DMS153 treated with DMSO at 0.1 percent for 48 hours (cell line): Measurements from ENCODE around the gene ZNF615.
"Not testable (repeated sequence)": the region's sequence is repeated elsewhere in the genome, so short reads cannot be mapped to it uniquely, and the experiment has no call there.

ENCODE experiments used
- DNase-seq: peaks from one replicate; lab custom pipeline; 2025; ENCODE audit not compliant: unreplicated experiment; lab: John Stamatoyannopoulos, UW

Gene ZNF615

DNA sequence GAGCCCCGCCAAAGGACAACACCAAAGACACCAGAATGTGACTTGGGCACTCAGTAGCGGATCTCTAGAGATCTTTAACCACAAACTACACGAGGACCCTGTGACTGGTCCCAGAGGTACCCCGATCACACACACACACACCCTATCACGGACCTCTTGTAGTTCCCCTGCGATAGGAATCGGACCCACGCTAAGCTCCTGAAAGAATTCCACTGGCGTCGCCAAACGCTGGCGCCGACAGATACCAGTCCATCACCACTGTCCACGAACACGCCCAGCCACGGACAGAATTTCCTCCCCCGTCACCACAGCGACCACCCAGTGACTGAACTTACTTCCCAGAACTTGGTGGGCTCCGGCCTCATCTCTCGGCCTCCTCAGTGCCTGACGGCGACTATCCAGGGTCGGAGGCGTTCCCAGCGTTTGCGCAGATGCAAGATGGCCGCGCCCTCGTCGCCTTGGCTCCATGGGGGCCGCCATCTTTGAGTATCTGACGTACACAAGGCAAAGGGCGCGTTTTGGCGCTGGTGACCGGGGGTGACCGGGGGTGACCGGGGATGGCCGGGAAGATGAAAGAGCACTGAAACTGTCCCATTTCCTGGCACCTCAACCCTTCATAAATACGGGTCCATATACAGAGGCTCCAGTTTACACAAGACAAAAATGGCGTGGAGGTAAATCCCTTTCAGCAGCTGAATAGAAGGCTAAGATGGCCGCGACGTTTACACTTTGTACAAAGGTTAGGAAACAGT is at the start of gene ZNF615:
Gene ZNF615 (minus strand): TSS at position 406 of the 752 bp plus-strand sequence. CDS start 4,500 bp downstream, outside the sequence.
- DNase-seq: peak; percentile 55

DNA sequence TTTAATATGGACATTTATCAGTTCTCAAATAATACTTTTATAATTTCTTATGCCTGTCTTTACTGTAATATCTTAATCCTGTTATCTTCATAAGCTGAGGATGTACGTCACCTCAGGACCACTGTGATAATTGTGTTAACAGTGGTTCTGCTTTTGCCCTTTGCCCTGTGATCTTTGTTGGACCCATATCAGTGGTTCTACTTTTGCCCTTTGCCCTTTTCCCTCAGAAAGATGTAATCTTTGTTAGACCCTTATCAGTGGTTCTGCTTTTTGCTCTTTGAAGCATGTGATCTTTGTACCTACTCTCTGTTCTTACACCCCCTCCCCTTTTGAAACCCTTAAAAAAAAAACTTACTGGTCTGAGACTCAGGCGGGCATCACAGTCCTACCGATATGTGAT is 48.5 kb upstream of the ZNF615 start:
- DNase-seq: not testable (repeated sequence)

DNA sequence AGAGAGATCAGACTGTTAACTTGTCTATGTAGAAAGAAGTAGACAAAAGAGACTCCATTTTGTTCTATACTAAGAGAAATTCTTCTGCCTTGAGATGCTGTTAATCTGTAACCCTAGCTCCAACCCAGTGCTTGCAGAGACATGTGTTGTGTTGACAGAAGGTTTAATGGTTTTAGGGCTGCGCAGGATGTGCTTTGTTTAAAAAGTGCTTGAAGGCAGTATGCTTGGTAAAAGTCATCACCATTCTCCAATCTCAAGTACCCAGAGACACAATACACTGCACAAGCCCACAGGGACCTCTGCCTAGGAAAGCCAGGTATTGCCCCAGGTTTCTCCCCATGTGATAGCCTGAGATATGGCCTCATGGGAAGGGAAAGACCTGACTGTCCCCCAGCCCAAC is 43.7 kb upstream of the ZNF615 start:
- peak; percentile 33 for DNase-seq

DNA sequence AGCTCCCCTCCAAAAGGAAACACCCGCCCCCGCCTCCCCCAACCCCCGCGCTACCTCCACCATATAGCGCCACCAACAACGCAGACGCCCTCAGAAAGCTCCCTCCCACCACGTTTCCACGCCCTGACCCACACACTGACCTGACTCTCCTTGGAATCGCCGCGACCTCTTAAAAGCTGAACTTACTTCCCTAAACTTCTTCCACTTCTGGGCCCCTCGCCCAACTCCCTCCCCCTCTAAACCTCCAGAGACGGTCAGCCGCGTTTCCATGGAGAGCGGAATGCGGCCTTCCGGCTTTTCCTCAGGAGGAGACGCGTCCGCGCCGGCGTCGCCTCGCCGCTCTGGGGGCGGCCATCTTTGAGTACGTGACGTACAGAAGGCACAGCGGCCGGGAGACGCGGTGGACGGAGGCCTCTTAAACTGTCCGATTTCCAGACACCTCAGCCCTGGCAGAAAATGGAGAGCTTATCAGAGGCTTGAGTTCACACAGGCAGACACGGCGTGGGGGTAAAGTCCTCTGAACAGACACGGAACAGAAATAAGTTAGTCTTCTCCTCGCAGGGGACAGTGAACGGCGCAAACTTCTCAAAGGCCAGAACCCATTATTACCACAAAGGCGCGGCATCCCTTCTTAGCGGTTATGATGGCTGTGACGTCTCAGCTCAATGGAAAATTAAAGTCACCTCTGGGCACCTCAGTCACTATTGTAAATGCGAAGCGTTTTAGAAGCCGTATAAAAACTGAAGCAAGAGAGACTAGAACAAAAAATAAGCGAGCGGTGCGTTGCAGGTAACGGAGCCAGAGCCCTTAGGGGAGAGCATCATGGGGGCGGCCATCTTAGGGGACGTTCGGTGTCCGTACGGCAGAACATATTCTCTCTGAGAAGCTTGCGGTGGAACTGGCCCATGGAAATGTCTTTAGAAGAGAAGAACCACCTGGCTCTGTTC is 40.8 kb upstream of the ZNF615 start, which contains the start of gene ZNF432:
Gene ZNF432 (minus strand): TSS at position 284 of the 947 bp plus-strand sequence. CDS start 1,970 bp downstream, outside the sequence.
- peak; percentile 95 for DNase-seq

DNA sequence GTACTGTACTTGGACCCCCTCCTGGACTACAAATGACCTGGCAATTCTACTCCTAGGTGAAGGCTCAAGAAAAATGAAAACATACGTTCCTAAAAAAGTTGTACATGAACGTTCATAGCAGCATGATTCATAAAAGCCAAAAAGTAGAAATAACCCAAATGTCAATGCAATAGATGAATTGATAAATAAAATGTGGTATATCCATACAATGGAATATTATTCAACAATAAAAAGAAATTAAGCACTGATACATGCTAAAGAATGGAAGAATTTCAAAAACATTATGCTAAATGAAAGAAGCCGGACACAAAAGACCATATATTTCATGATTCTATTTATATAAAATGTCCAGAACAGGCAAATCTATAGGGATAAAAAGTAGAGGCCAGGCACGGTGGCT is 31.2 kb upstream of the ZNF615 start:
- DNase-seq: no peak

DNA sequence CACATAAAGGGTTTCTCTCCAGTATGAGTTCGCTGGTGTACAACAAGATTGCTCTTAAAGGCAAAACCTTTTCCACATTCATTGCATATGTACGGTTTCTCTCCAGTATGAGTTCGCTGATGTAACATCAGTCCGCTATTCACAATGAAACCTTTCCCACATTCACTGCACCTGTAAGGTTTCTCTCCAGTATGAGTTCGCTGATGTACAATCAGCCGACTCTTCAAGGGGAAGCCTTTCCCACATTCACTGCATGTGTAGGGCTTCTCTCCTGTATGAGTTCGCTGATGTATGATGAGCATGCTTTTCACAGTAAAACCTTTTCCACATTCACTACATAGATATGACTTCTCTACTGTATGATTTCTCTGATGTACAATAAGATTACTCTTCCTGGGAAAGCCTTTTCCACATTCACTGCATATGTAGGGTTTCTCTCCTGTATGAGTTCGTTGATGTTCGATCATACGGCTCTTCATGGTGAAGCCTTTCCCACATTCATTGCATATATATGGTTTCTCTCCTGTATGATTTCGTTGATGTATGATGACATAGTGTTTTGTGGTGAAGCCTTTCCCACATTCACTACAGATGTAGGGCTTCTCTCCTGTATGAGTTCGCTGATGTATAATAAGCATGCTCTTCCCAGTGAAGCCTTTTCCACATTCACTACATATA is 26.2 kb upstream of the ZNF615 start:
- DNase-seq: no peak

DNA sequence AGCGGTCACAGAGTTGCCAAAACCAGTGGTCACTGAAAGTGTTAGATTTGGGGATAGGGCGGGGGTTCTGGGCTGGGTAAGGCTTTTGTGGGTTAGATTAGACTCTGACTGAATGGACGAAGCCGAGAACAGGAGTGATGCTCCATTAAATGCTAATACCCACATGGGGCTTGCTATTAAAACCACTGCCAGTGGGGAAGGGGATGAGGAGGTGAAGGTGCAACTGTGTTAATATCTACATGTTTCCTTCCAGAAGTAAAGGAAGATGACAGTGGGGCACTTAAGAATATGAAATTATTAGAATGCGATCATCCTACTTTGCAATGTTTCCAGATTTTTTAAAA is 20.7 kb upstream of the ZNF615 start:
- DNase-seq: no peak

DNA sequence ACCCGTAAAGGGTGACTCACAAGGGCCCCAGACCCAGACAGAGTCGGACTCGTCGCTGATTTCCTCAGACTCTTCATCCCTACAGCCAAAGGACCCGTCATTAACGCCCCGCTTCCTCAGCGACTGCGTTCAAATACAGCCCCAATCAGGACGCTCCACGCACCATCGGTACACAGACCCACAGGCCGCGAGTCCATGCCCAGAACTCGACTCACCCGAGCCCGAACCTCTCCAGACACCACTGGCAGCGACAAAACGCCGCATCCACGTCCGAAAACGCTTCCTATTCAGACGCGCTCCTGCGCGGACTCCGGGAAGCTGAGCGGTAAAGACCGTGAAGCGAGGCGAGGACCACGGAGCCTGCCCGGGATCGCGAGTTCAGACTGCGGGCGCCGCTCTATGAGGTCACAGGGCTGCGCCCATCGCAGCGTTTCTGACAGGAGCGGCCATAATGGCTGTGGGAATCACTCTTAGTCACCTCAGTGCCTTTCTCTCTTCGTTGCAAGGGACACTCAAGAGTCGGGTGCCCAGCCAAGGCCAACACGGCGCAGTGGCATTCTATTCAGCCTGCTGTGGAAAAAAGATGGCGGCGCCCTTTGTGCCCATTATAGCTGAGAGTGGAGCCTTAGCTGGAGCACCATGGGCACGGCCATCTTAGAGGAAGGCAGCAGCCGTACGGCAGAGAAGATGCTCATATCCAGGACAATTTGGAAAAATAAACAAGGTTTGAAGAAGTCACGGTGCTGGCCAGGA is 20.2 kb upstream of the ZNF615 start, which contains the start of gene ZNF614:
Gene ZNF614 (minus strand): TSS at position 353 of the 753 bp plus-strand sequence. CDS start 2,634 bp downstream, outside the sequence.
- DNase-seq: peak; percentile 87

DNA sequence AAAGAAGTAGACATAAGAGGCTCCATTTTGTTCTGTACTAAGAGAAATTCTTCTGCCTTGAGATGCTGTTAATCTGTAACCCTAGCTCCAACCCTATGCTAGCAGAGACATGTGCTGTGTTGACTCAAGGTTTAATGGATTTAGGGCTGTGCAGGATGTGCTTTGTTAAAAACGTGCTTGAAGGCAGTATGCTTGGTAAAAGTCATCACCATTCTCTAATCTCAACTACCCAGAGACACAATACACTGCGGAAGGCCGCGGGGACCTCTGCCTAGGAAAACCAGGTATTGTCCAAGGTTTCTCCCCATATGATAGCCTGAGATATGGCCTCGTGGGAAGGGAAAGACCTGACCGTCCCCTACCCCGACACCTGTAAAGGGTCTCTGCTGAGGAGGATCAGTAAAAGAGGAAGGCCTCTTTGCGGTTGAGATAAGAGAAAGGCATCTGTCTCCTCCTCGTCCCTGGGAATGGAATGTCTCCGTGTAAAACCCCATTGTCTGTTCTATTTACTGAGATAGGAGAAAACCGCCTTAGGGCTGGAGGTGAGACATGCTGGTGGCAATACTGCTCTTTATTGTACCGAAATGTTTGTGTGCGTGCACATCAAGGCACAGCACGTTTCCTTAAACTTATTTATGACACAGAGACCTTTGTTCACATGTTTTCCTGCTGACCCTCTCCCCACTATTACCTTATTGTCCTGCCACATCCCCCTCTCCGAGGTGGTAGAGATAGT is 18.4 kb upstream of the ZNF615 start:
- not testable (repeated sequence) for DNase-seq

DNA sequence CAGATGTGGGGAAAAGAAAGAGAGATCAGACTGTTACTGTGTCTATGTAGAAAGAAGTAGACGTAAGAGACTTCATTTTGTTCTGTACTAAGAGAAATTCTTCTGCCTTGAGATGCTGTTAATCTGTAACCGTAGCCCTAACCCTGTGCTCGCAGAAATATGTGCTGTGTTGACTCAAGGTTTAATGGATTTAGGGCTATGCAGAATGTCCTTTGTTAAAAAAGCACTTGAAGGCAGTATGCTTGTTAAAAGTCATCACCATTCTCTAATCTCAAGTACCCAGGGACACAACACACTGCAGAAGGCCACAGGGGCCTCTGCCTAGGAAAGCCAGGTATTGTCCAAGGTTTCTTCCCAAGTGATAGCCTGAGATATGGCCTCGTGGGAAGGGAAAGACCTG is 16.5 kb upstream of the ZNF615 start:
- DNase-seq: not testable (repeated sequence)

DNA sequence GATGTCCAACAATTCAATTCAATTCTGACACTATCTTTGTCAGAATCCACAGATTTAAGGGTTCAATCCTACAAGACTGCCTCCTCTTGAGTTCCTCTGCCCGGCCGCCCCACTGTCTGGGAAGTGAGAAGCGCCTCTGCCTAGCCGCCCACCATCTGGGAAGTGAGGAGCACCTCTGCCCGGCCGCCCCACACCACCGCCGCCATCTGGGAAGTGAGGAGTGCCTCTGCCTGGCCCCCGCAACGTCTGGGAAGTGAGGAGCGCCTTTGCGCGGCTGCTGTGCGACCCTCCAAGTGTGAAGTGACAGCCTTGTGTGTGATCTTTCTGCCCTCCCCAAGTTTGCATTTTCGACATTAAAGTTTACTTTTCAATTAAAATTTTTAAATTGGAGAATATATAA is 14.2 kb upstream of the ZNF615 start:
- no peak for DNase-seq

DNA sequence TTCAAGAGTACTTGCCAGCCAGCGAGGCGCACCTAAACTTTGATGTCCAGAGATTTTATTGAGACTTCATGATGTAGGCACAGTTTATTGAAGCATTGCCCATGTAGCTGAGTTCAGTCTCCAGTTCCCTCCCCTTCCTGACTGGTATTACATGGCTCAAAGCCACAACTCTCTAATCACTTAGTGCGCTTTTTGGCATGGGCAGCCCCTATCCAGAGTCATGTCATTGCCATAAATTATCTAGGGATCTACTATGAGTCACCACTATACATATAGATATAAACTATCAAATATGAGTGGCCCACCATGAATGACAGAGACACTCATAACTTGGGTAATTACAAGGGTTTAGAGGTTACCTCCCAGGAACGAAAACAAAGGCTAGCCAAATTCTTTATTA is 12.5 kb upstream of the ZNF615 start:
- no peak for DNase-seq

DNA sequence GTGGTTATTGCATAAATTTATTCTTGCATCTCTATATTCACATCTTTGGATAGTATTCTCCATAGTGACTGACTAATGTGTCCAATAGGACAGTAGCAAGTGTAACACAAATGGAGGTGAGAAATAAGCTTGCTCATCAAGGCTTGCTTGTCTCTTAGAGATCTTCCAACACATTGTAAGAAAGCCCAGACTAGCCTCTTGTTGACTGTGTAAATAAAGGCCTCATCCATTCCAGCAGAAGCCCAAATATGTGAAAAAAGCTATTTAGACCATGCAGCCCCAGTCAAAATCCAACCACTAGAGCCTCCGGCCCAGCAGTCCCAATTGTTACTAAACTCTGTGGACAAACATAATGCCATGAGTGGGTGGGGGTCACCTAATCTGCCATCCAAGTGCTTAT is 2.7 kb upstream of the ZNF615 start:
- DNase-seq: no peak

DNA sequence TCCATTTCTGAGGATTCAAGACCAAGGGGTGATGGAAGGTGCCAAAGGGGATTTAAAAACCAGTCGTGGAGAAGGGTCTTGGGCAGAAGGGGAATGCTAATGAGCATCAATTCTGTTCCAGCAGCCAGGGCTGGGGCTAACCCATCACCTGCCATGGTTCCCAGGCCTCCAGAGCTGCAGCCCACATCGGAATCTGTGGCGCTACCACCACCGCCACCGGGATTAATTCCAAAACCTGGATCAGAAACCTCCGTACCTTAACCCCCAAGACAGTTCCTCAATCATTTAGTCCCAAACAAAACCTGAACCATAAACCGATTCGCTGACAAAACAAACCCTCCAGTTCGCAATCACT is 583 bp downstream of the ZNF615 start:
- no peak for DNase-seq

DNA sequence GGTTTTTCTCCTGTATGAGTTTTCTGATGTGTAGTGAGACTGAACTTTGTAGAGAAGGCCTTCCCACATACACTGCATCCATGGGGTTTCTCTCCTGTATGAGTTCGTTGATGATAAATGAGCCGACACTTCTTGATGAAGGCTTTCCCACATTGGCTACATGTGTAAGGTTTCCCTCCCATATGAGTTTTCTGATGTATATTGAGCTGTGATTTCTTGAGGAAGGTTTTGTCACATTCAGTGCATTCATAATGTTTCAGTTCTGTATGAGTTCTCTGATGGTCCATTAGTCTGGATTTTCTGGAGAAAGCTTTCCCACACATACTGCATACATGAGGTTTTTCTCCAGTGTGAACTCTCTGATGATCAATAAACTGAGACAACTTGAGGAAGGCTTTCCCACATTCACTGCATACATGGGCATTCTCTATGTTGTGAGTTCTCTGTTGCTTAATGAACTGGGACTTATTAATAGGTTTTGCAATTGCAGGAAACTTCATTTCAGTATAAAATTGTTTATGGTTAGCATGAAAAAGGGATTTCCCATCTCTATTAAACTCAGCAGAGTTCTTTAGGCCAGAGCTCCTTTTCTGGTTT is 13.9 kb downstream of the ZNF615 start:
- DNase-seq: no peak

DNA sequence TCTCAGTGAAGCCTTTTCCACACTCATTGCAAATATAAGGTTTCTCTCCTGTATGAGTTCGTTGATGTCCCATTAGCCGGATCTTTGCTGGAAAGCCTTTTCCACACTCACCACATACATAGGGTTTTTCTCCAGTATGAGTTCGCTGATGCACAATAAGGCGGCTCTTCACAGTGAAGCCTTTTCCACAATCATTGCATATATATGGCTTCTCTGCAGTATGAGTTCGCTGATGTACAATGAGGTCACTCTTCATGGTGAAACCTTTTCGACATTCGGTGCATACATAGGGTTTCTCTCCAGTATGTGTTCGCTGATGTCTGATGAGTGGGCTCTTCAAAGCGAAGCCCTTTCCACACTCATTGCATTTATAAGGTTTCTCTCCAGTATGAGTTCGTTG is 14.6 kb downstream of the ZNF615 start:
- no peak for DNase-seq

DNA sequence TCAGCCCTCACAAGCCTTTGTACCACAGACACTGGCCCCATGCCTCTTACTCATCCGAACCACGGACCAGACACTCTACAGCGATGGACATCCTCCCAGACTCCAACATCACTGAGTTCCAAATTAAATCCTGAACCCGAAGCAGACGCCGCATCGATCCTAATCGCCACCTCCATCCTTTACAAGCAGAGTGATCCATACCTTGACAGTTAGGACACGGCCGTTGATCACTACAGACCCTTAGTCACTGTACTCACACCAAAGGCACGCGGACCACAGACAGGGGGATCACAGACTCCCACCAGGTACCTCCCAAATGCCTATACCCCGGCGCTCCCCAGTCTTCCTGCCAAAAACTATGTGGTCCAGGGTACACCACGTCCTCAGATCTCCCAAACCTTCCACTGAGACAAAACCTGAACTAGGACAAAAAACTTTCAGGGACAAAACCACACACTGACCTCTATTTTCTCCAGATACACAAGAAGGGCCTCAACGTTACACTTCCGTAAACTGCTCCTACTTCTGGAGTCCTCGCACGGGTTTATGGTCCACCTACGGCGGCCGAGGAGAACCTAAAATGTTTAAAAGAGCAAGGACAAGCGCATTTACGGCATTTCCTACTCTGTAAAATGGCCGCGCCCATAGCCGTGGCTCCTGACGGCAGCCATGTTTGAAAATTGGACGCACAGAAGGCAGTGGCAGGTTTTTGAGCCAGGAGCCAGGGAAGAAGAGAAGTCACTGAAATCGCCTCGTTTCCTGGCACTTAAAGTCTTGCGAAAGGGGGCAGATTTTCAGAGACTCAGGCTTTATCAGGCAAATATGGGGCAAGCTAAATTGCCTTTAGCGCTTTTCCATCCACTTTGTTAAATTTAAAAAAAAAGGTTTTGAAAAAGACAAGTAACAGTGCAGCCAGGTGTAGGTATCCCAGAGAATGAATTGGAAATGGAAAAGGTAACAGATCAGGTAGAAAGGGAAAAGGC is 21.4 kb downstream of the ZNF615 start, which contains the start of gene ZNF350:
Gene ZNF350 (minus strand): TSS at position 532 of the 983 bp plus-strand sequence. CDS start 12,480 bp downstream, outside the sequence.
- DNase-seq: peak; percentile 84

DNA sequence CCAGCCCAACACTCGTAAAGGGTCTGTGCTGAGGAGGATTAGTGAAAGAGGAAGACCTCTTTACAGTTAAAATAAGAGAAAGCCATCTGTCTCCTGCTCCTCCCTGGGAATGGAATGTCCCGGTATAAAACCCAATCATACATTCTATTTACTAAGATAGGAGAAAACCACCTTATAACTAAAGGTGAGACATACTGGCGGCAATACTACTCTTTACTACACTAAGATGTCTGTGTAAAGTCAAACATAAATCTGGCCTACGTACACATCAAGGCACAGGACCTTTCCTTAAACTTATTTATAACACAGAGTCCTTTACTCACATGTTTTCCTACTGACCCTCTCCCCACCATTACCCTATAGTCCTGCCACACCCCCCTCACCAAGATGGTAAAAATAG is 24.6 kb downstream of the ZNF615 start:
- DNase-seq: no peak
